ENCODE data around the gene NR1D1.

The NR1D1 gene

GRCh38 chr17:40095944-40096791 lies 4.2 kb downstream of the NR1D1 start:
- Histone ChIP-seq H3K27ac (ENCODE audit: low read length, poor library complexity, severe bottlenecking) (no peak overlapping the region), H3K4me1 (ENCODE audit: control insufficient read depth, insufficient read depth, low read depth, low read length) (peaks cover 25% of the 10 kb centered on the region), H3K36me3 (ENCODE audit: control insufficient read depth in 1 of 2, insufficient read depth in 2 of 2, low read depth in 1 of 2, low read length in 2 of 2) (peaks cover 54 to 62% of the 10 kb centered on the region in 2 experiments), H3K9ac (ENCODE audit: low read length) (peak overlapping the region; percentile 92), H2BK12ac (ENCODE audit: low read length in 2 of 2) (peak overlapping the region in 1 of 2 experiments; percentile 32), H3K9me3 (ENCODE audit: control insufficient read depth, low read length) (no peaks in the 10 kb centered on the region), H2BK120ac (ENCODE audit: low read depth, low read length) (no peak overlapping the region), H3K79me1 (replicated peaks; ENCODE audit: low read length, poor library complexity, severe bottlenecking) (peaks cover 16% of the 10 kb centered on the region), H3K4me2 (ENCODE audit: low read length, poor library complexity, severe bottlenecking) (no peak overlapping the region), H4K91ac (ENCODE audit: low read length) (no peak overlapping the region), H2AK5ac (ENCODE audit: low read length, severe bottlenecking) (no peak overlapping the region), H4K8ac (ENCODE audit: low read length) (no peak overlapping the region), H3K23ac (ENCODE audit: low read length in 2 of 2) (no peak overlapping the region), H3K27me3 (ENCODE audit: control insufficient read depth in 1 of 2, insufficient read depth in 1 of 2, low read length in 2 of 2) (no peaks in the 10 kb centered on the region), H3K18ac (ENCODE audit: low read depth in 1 of 2, low read length in 2 of 2) (no peak overlapping the region), H3K4ac (ENCODE audit: low read depth in 1 of 2, low read length in 2 of 2) (no peak overlapping the region), H2BK5ac (ENCODE audit: low read depth, low read length, poor library complexity, severe bottlenecking) (no peak overlapping the region), H2AFZ (ENCODE audit: low read depth, low read length) (no peak overlapping the region), H3K14ac (ENCODE audit: low read length in 2 of 2) (no peak overlapping the region), H3K4me3 (ENCODE audit: insufficient read depth in 1 of 2, low read depth in 1 of 2, low read length in 2 of 2) (peak overlapping the region in 1 of 2 experiments; percentile 77), H2BK15ac (ENCODE audit: low read depth, poor library complexity, severe bottlenecking) (no peak overlapping the region)
- 96% methylated on average over 16 of the region's 23 CpGs for WGBS
- no peak for DNase-seq

GRCh38 chr17:40095351-40095943 lies 4.9 kb downstream of the NR1D1 start:
- peaks cover 16% of the 10 kb centered on the region for H3K79me1 ChIP-seq (replicated peaks; ENCODE audit: low read length, poor library complexity, severe bottlenecking)
- no peak overlapping the region for H3K23ac ChIP-seq (ENCODE audit: low read length in 2 of 2)
- H4K8ac ChIP-seq (ENCODE audit: low read length), result no peak overlapping the region
- DNase-seq, result no peak
- H3K14ac ChIP-seq (ENCODE audit: low read length in 2 of 2), result no peak overlapping the region
- no peak overlapping the region for H2AFZ ChIP-seq (ENCODE audit: low read depth, low read length)
- no peak overlapping the region for H4K91ac ChIP-seq (ENCODE audit: low read length)
- no peak overlapping the region for H3K18ac ChIP-seq (ENCODE audit: low read depth in 1 of 2, low read length in 2 of 2)
- no peak overlapping the region for H3K4ac ChIP-seq (ENCODE audit: low read depth in 1 of 2, low read length in 2 of 2)
- H3K9me3 ChIP-seq (ENCODE audit: control insufficient read depth, low read length), result no peaks in the 10 kb centered on the region
- 94% methylated on average over 17 of the region's 17 CpGs for WGBS
- no peak overlapping the region for H3K9ac ChIP-seq (ENCODE audit: low read length)
- H2BK120ac ChIP-seq (ENCODE audit: low read depth, low read length), result no peak overlapping the region
- H3K4me3 ChIP-seq (ENCODE audit: insufficient read depth in 1 of 2, low read depth in 1 of 2, low read length in 2 of 2), result peak overlapping the region in 1 of 2 experiments; percentile 0
- no peak overlapping the region for H3K4me2 ChIP-seq (ENCODE audit: low read length, poor library complexity, severe bottlenecking)
- no peak overlapping the region for H2BK15ac ChIP-seq (ENCODE audit: low read depth, poor library complexity, severe bottlenecking)
- no peak overlapping the region for H2AK5ac ChIP-seq (ENCODE audit: low read length, severe bottlenecking)
- no peak overlapping the region for H3K27ac ChIP-seq (ENCODE audit: low read length, poor library complexity, severe bottlenecking)
- peaks cover 54 to 69% of the 10 kb centered on the region in 2 experiments for H3K36me3 ChIP-seq (ENCODE audit: control insufficient read depth in 1 of 2, insufficient read depth in 2 of 2, low read depth in 1 of 2, low read length in 2 of 2)
- H3K4me1 ChIP-seq (ENCODE audit: control insufficient read depth, insufficient read depth, low read depth, low read length), result peaks cover 21% of the 10 kb centered on the region
- no peak overlapping the region for H2BK12ac ChIP-seq (ENCODE audit: low read length in 2 of 2)
- no peaks in the 10 kb centered on the region for H3K27me3 ChIP-seq (ENCODE audit: control insufficient read depth in 1 of 2, insufficient read depth in 1 of 2, low read length in 2 of 2)
- H2BK5ac ChIP-seq (ENCODE audit: low read depth, low read length, poor library complexity, severe bottlenecking), result no peak overlapping the region

- Histone ChIP-seq H2AFZ (ENCODE audit: low read depth, low read length) (no peak overlapping the region), H2AK5ac (ENCODE audit: low read length, severe bottlenecking) (no peak overlapping the region), H3K79me1 (replicated peaks; ENCODE audit: low read length, poor library complexity, severe bottlenecking) (peaks cover 14% of the 10 kb centered on the region), H3K18ac (ENCODE audit: low read depth in 1 of 2, low read length in 2 of 2) (no peak overlapping the region), H3K9me3 (ENCODE audit: control insufficient read depth, low read length) (no peaks in the 10 kb centered on the region), H2BK12ac (ENCODE audit: low read length in 2 of 2) (no peak overlapping the region), H3K4me3 (ENCODE audit: insufficient read depth in 1 of 2, low read depth in 1 of 2, low read length in 2 of 2) (no peak overlapping the region), H3K4me1 (ENCODE audit: control insufficient read depth, insufficient read depth, low read depth, low read length) (peaks cover 18% of the 10 kb centered on the region), H3K23ac (ENCODE audit: low read length in 2 of 2) (no peak overlapping the region), H2BK120ac (ENCODE audit: low read depth, low read length) (no peak overlapping the region), H2BK15ac (ENCODE audit: low read depth, poor library complexity, severe bottlenecking) (no peak overlapping the region), H4K91ac (ENCODE audit: low read length) (no peak overlapping the region), H2BK5ac (ENCODE audit: low read depth, low read length, poor library complexity, severe bottlenecking) (no peak overlapping the region), H3K36me3 (ENCODE audit: control insufficient read depth in 1 of 2, insufficient read depth in 2 of 2, low read depth in 1 of 2, low read length in 2 of 2) (peaks cover 56 to 75% of the 10 kb centered on the region in 2 experiments), H4K8ac (ENCODE audit: low read length) (no peak overlapping the region), H3K27ac (ENCODE audit: low read length, poor library complexity, severe bottlenecking) (no peak overlapping the region), H3K4ac (ENCODE audit: low read depth in 1 of 2, low read length in 2 of 2) (no peak overlapping the region), H3K9ac (ENCODE audit: low read length) (no peak overlapping the region), H3K4me2 (ENCODE audit: low read length, poor library complexity, severe bottlenecking) (no peak overlapping the region), H3K27me3 (ENCODE audit: control insufficient read depth in 1 of 2, insufficient read depth in 1 of 2, low read length in 2 of 2) (no peaks in the 10 kb centered on the region), H3K14ac (ENCODE audit: low read length in 2 of 2) (no peak overlapping the region)
- no peak for DNase-seq
- WGBS, result 96% methylated on average over 12 of the region's 14 CpGs
Measured at GRCh38 chr17:40094874-40095273, 5.5 kb downstream of the NR1D1 start.

- Histone ChIP-seq H3K4me3 (ENCODE audit: insufficient read depth in 1 of 2, low read depth in 1 of 2, low read length in 2 of 2) (no peak overlapping the region), H2BK120ac (ENCODE audit: low read depth, low read length) (no peak overlapping the region), H3K4me2 (ENCODE audit: low read length, poor library complexity, severe bottlenecking) (no peak overlapping the region), H3K14ac (ENCODE audit: low read length in 2 of 2) (no peak overlapping the region), H2AFZ (ENCODE audit: low read depth, low read length) (no peak overlapping the region), H4K91ac (ENCODE audit: low read length) (peak overlapping the region; percentile 4), H3K4me1 (ENCODE audit: control insufficient read depth, insufficient read depth, low read depth, low read length) (peaks cover 12% of the 10 kb centered on the region), H3K9me3 (ENCODE audit: control insufficient read depth, low read length) (no peaks in the 10 kb centered on the region), H3K27ac (ENCODE audit: low read length, poor library complexity, severe bottlenecking) (no peak overlapping the region), H3K9ac (ENCODE audit: low read length) (peak overlapping the region; percentile 51), H3K79me1 (replicated peaks; ENCODE audit: low read length, poor library complexity, severe bottlenecking) (peaks cover 10% of the 10 kb centered on the region), H2BK12ac (ENCODE audit: low read length in 2 of 2) (no peak overlapping the region), H4K8ac (ENCODE audit: low read length) (no peak overlapping the region), H2AK5ac (ENCODE audit: low read length, severe bottlenecking) (no peak overlapping the region), H3K27me3 (ENCODE audit: control insufficient read depth in 1 of 2, insufficient read depth in 1 of 2, low read length in 2 of 2) (no peaks in the 10 kb centered on the region), H3K36me3 (ENCODE audit: control insufficient read depth in 1 of 2, insufficient read depth in 2 of 2, low read depth in 1 of 2, low read length in 2 of 2) (peaks cover 65 to 86% of the 10 kb centered on the region in 2 experiments), H2BK5ac (ENCODE audit: low read depth, low read length, poor library complexity, severe bottlenecking) (no peak overlapping the region), H3K23ac (ENCODE audit: low read length in 2 of 2) (no peak overlapping the region), H3K18ac (ENCODE audit: low read depth in 1 of 2, low read length in 2 of 2) (no peak overlapping the region), H3K4ac (ENCODE audit: low read depth in 1 of 2, low read length in 2 of 2) (no peak overlapping the region), H2BK15ac (ENCODE audit: low read depth, poor library complexity, severe bottlenecking) (no peak overlapping the region)
- no peak for DNase-seq
- WGBS, result 94% methylated on average over 16 of the region's 16 CpGs
Measured at GRCh38 chr17:40093580-40094201, 6.7 kb downstream of the NR1D1 start.

All from mesenchymal stem cell (in vitro differentiated cells and primary cell).